GM11168 (cell line): Measurements from ENCODE around the gene TIMM21.

Experiments used
- in situ Hi-C: fragments of 300-500 bp; cut with MboI; formaldehyde crosslinking; loops from one replicate; pipeline ENCODE4 v1.12.0; 2022; ENCODE audit warnings: low sequenced_read_pairs; ENCODE audit not compliant: unreplicated experiment

TIMM21 gene

GRCh38 chr18:74147779-74148542, at the start of gene TIMM21, which contains the start of gene FBXO15:
Gene TIMM21 (plus strand): TSS chr18:74148523. CDS start chr18:74148809, 286 bp downstream.
Gene FBXO15 (minus strand): TSS chr18:74147834. CDS start chr18:74147785, 49 bp downstream.
- in situ Hi-C loops: no loop called here

GRCh38 chr18:74108460-74108859, 39.9 kb upstream of the TIMM21 start:
- in situ Hi-C loops: no loop called here

- in situ Hi-C loops: no loop called here
These were observed 38.2 kb upstream of the TIMM21 start for GRCh38 chr18:74110149-74110548.

- in situ Hi-C loops: no loop called here
These were observed 37.3 kb upstream of the TIMM21 start for GRCh38 chr18:74110976-74111375.

- in situ Hi-C loops: no loop called here
These were observed 34.6 kb upstream of the TIMM21 start for GRCh38 chr18:74113711-74114110.

GRCh38 chr18:74114116-74114515, 34.2 kb upstream of the TIMM21 start:
- in situ Hi-C loops: no loop called here

- in situ Hi-C loops: no loop called here
These were observed 33.3 kb upstream of the TIMM21 start for GRCh38 chr18:74115046-74115445.

GRCh38 chr18:74116633-74117554, 31.4 kb upstream of the TIMM21 start:
- in situ Hi-C loops: no loop called here

GRCh38 chr18:74123200-74123599, 25.1 kb upstream of the TIMM21 start:
- in situ Hi-C loops: no loop called here

GRCh38 chr18:74124642-74125041, 23.7 kb upstream of the TIMM21 start:
- in situ Hi-C loops: no loop called here

- in situ Hi-C loops: no loop called here
These were observed 21.4 kb upstream of the TIMM21 start for GRCh38 chr18:74126684-74127655.

- in situ Hi-C loops: no loop called here
These were observed 20.2 kb upstream of the TIMM21 start for GRCh38 chr18:74128159-74128558.

GRCh38 chr18:74131124-74131523, 17.2 kb upstream of the TIMM21 start:
- in situ Hi-C loops: no loop called here

- in situ Hi-C loops: no loop called here
These were observed 16.1 kb upstream of the TIMM21 start for GRCh38 chr18:74132201-74132600.

GRCh38 chr18:74137920-74138538, 10.3 kb upstream of the TIMM21 start:
- in situ Hi-C loops: no loop called here

- in situ Hi-C loops: no loop called here
These were observed 8.9 kb upstream of the TIMM21 start for GRCh38 chr18:74139411-74139810.

GRCh38 chr18:74139888-74140287, 8.4 kb upstream of the TIMM21 start:
- in situ Hi-C loops: no loop called here

GRCh38 chr18:74140582-74140981, 7.7 kb upstream of the TIMM21 start:
- in situ Hi-C loops: no loop called here

- in situ Hi-C loops: no loop called here
These were observed 6.7 kb upstream of the TIMM21 start for GRCh38 chr18:74141667-74142066.

GRCh38 chr18:74142252-74142651, 6.1 kb upstream of the TIMM21 start:
- in situ Hi-C loops: no loop called here
